PC-9 (cell line): ENCODE measurements around the gene SFT2D2. TPM values are rescaled to one million over a fixed set of nuclear protein-coding genes. Genes with fewer than 3 reads are reported as not detected.
A peak's percentile ranks its signal among the peaks of the same experiment; 100 is the strongest.

Experiments used
- BruUV-seq: library from RNA; stranded (reverse); fragments of 400-500 nt; replicated peaks from 2 replicates; lab custom pipeline; 2021; lab: Mats Ljungman, UMichigan
- CTCF ChIA-PET: fragments of 300-600 bp; sonication (Branson Sonifier 250); formaldehyde crosslinking; loops from one replicate; lab custom pipeline; 2022; ENCODE audit warnings: antibody characterized with exemption; lab: Charles Lee
- POLR2A ChIA-PET: fragments of 300-600 bp; sonication (Branson Sonifier 250); formaldehyde crosslinking; loops from one replicate; lab custom pipeline; 2022; ENCODE audit warnings: antibody characterized with exemption; ENCODE audit not compliant: unreplicated experiment; lab: Charles Lee
- DNase-seq, 2 experiments: peaks; one replicate each; pipeline versions ENCODE4 v3.0.0 to v3.0.0-alpha.2; 2015 to 2022; ENCODE audit warnings: mixed read lengths in 1 of 2
- H2AFZ ChIP-seq: fragments of 200-600 bp; sonication (generic); 2 replicates; pipeline ENCODE4 v1.8.1; 2017; ENCODE audit warnings: antibody characterized with exemption
- H3F3A ChIP-seq: fragments of 200-600 bp; sonication (generic); 2 replicates; pipeline ENCODE4 v1.8.1; 2017; ENCODE audit warnings: antibody characterized with exemption, mild to moderate bottlenecking, low read depth; ENCODE audit not compliant: insufficient read depth
- H3K27ac ChIP-seq: fragments of 200-600 bp; sonication (generic); 2 replicates; pipeline ENCODE4 v1.6.1; 2016; ENCODE audit warnings: mixed run types
- H3K27me3 ChIP-seq: fragments of 200-600 bp; sonication (generic); 2 replicates; pipeline ENCODE4 v1.6.1; 2016; ENCODE audit warnings: low read depth, mixed run types; ENCODE audit not compliant: insufficient read depth
- H3K36me3 ChIP-seq: fragments of 200-600 bp; sonication (generic); 2 replicates; pipeline ENCODE4 v1.6.1; 2016; ENCODE audit warnings: low read depth, mixed run types
- H3K4me1 ChIP-seq: fragments of 200-600 bp; sonication (generic); replicated peaks from 2 replicates; pipeline ENCODE4 v1.6.1; 2016; ENCODE audit warnings: mixed run types; ENCODE audit not compliant: insufficient read depth
- H3K4me2 ChIP-seq: fragments of 200-600 bp; sonication (generic); 2 replicates; pipeline ENCODE4 v1.6.1; 2017; ENCODE audit warnings: mixed run types
- H3K4me3 ChIP-seq: fragments of 200-600 bp; sonication (generic); 2 replicates; pipeline ENCODE4 v1.6.1; 2016; ENCODE audit warnings: mixed run types
- H3K79me2 ChIP-seq: fragments of 200-600 bp; sonication (generic); 2 replicates; pipeline ENCODE4 v1.6.1; 2017; ENCODE audit warnings: low read depth, mixed run types
- H3K9me2 ChIP-seq: fragments of 200-600 bp; sonication (generic); 2 replicates; pipeline ENCODE4 v1.8.1; 2017; ENCODE audit warnings: mild to moderate bottlenecking; ENCODE audit not compliant: insufficient read depth
- H3K9me3 ChIP-seq: fragments of 200-600 bp; sonication (generic); 2 replicates; pipeline ENCODE4 v1.8.1; 2016; ENCODE audit warnings: low read depth; ENCODE audit not compliant: insufficient read depth
- H4K20me1 ChIP-seq: fragments of 200-600 bp; sonication (generic); 2 replicates; pipeline ENCODE4 v1.8.1; 2017; ENCODE audit not compliant: insufficient read depth
- CTCF ChIP-seq: fragments of 200-600 bp; sonication (generic); conservative IDR thresholded peaks from 2 replicates; pipeline ENCODE4 v1.6.1; 2017; ENCODE audit warnings: mixed run types, antibody characterized with exemption, mild to moderate bottlenecking, moderate library complexity
- EZH2 ChIP-seq: fragments of 200-600 bp; sonication (generic); IDR thresholded peaks from 2 replicates; pipeline ENCODE4 v1.8.0; 2017; ENCODE audit warnings: antibody characterized with exemption, low read depth
- intact Hi-C: fragments of 100-400 bp; cut with micrococcal nuclease; formaldehyde crosslinking; loops from one replicate; pipeline ENCODE4 v1.10.0; 2022; ENCODE audit not compliant: unreplicated experiment
- total RNA-seq: library from RNA; stranded (reverse); gene quantifications from 2 replicates; pipeline ENCODE4 v1.2.3, GENCODE V29; 2021

SFT2D2 gene
- total RNA-seq, 1 experiment from 2014 or later = 66.8 TPM

GRCh38 chr1:168230709-168231108 lies 4.9 kb downstream of the SFT2D2 start:
- H3K36me3 ChIP-seq = peaks cover 9% of the 10 kb centered on the region; the same call in 1 of the 2 replicates
- H3K4me3 ChIP-seq = no peak overlapping the region
- TF ChIP-seq CTCF (no peak), EZH2 (no peak)
- POLR2A ChIA-PET = no interaction called here
- no peaks in the 10 kb centered on the region for H3K9me3 ChIP-seq
- intact Hi-C loops = no loop called here
- no peaks in the 10 kb centered on the region for H3K27me3 ChIP-seq
- no peak for DNase-seq
- CTCF ChIA-PET = no interaction called here
- no peaks in the 10 kb centered on the region for H3K9me2 ChIP-seq
- H2AFZ ChIP-seq = no peak overlapping the region
- H3K79me2 ChIP-seq = peaks cover 70% of the 10 kb centered on the region
- H4K20me1 ChIP-seq = no peaks in the 10 kb centered on the region; the same call in 1 of the 2 replicates
- H3K4me1 ChIP-seq = peaks cover 45% of the 10 kb centered on the region
- no peak overlapping the region for H3K27ac ChIP-seq
- peaks cover 10% of the 10 kb centered on the region; the same call in 1 of the 2 replicates for H3F3A ChIP-seq
- BruUV-seq = no TSS peak
- H3K4me2 ChIP-seq = peak overlapping the region; percentile 93; the same call in 1 of the 2 replicates

- POLR2A ChIA-PET = no interaction called here
Measured at GRCh38 chr1:168234846-168235547, 9.2 kb downstream of the SFT2D2 start.

GRCh38 chr1:168235548-168235885 lies 9.7 kb downstream of the SFT2D2 start:
- no peaks in the 10 kb centered on the region for H3K9me2 ChIP-seq
- H3K79me2 ChIP-seq = peaks cover 25% of the 10 kb centered on the region
- no peak overlapping the region for H3K27ac ChIP-seq
- intact Hi-C loops = loop anchor here (1.0 to 5.0 kb wide), 4 partner anchors 67 to 202 kb away; no protein-coding TSS in a partner anchor
- DNase-seq = no peak
- peaks cover 11% of the 10 kb centered on the region; the same call in 1 of the 2 replicates for H3F3A ChIP-seq
- POLR2A ChIA-PET = interaction anchor here (0.6 kb wide), 1 partner anchor 670 kb away, joined by 3 read pairs; no protein-coding TSS in a partner anchor
- peaks cover 16% of the 10 kb centered on the region; the same call in 1 of the 2 replicates for H3K36me3 ChIP-seq
- H4K20me1 ChIP-seq = no peaks in the 10 kb centered on the region; the same call in 1 of the 2 replicates
- H3K4me2 ChIP-seq = no peak overlapping the region
- H2AFZ ChIP-seq = no peak overlapping the region
- peaks cover 12% of the 10 kb centered on the region for H3K4me1 ChIP-seq
- no peak for TF ChIP-seq EZH2
- peak; percentile 26; the same call in 1 of the 2 replicates for TF ChIP-seq CTCF
- BruUV-seq = no TSS peak
- CTCF ChIA-PET = interaction anchor here (0.5 to 2.4 kb wide), 8 partner anchors 8 to 163 kb away, joined by 3 to 30 read pairs (median 4); no protein-coding TSS in a partner anchor
- H3K9me3 ChIP-seq = no peaks in the 10 kb centered on the region
- no peak overlapping the region for H3K4me3 ChIP-seq
- no peaks in the 10 kb centered on the region for H3K27me3 ChIP-seq

More at GRCh38 chr1:168234846-168235547, 9.2 kb downstream of the SFT2D2 start:
- TF ChIP-seq CTCF = peak; percentile 69
- TF ChIP-seq EZH2 = no peak
- Histone ChIP-seq H4K20me1 (no peaks in the 10 kb centered on the region; the same call in 1 of the 2 replicates), H3K79me2 (peaks cover 29% of the 10 kb centered on the region), H3K27ac (no peak overlapping the region), H3F3A (peaks cover 11% of the 10 kb centered on the region; the same call in 1 of the 2 replicates), H3K36me3 (peaks cover 16% of the 10 kb centered on the region; the same call in 1 of the 2 replicates), H3K4me1 (peaks cover 17% of the 10 kb centered on the region), H3K27me3 (no peaks in the 10 kb centered on the region), H3K9me3 (no peaks in the 10 kb centered on the region), H3K4me3 (no peak overlapping the region), H3K9me2 (no peaks in the 10 kb centered on the region), H2AFZ (no peak overlapping the region), H3K4me2 (no peak overlapping the region)
- CTCF ChIA-PET = interaction anchor here (0.5 to 2.4 kb wide), 6 partner anchors 8 to 163 kb away, joined by 3 to 30 read pairs (median 4); no protein-coding TSS in a partner anchor
- BruUV-seq = no TSS peak
- DNase-seq = no peak
- intact Hi-C loops = loop anchor here (1.0 to 5.0 kb wide), 4 partner anchors 67 to 202 kb away; no protein-coding TSS in a partner anchor
